ENCODE measurements around the gene GMPR2.

Gene GMPR2

DNA sequence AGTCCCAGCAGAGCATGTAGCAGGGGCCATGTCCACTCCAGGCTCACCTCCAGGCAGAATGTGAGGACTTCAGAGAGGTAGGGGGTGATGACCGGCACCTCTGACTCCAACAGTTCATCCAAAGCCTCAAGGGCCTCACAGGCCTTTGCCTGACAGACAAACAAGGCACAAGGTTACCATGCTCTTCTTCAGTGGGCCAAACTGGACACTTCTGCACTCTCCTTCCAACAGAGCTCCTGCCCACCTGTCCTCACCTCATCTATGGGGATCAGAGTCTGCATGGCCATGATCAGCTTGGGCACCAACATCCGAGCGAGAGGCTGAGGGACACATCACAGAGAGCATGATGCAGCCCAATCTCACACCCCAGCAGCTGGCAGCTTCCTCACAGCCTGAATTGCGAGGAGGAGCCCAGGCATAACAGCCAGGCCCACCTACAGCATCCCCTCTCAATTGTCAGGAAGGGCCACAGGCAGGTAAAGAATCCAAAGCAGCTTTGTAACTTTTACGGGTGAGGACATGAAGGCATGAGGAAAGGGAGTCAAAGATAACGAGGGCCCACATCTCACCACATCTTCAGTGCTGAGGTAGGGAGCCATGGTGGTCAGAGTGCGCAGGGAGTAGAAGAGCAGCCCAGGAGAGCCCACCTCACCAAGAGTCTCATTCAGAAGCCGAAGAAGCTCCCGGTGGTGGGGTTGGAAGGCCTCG is 45.7 kb upstream of the GMPR2 start:
- Histone ChIP-seq H3K36me3 (replicated peaks) (peaks cover 51% of the 10 kb centered on the region), H3K27me3 (replicated peaks) (no peaks in the 10 kb centered on the region), H3K4me3 (ENCODE audit: low read depth, low read length) (no peak overlapping the region), H3K27ac (no peak overlapping the region)
- in situ Hi-C loops (cut with HindIII; ENCODE audit: low pct_ligation_motif_present, low sequenced_read_pairs): no loop called here
- no peak for DNase-seq
- TF ChIP-seq, protein P1, sequence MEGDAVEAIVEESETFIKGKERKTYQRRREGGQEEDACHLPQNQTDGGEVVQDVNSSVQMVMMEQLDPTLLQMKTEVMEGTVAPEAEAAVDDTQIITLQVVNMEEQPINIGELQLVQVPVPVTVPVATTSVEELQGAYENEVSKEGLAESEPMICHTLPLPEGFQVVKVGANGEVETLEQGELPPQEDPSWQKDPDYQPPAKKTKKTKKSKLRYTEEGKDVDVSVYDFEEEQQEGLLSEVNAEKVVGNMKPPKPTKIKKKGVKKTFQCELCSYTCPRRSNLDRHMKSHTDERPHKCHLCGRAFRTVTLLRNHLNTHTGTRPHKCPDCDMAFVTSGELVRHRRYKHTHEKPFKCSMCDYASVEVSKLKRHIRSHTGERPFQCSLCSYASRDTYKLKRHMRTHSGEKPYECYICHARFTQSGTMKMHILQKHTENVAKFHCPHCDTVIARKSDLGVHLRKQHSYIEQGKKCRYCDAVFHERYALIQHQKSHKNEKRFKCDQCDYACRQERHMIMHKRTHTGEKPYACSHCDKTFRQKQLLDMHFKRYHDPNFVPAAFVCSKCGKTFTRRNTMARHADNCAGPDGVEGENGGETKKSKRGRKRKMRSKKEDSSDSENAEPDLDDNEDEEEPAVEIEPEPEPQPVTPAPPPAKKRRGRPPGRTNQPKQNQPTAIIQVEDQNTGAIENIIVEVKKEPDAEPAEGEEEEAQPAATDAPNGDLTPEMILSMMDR (IDR thresholded peaks at IDR 0.05; ENCODE audit: low read depth, low read length, missing control alignments): no peak

DNA sequence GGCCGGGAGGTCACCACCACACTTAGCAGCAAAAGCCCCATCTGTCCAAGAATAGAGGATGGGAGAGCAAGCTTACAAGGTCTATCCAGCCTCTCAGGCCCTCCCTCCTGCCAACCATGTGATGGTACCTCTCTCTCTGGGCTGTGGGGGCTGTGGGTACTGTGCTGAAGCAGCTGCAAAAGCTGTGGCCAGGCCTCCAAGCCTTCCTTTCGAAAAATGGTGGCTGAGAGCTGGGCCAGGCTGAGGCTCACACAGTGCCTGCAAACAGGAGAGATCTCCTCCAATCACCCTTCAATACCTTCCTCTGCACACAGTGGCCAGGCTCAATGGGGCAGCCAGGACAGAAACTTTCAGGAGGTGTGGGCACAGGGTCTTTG is 45.2 kb upstream of the GMPR2 start:
- in situ Hi-C loops (cut with HindIII; ENCODE audit: low pct_ligation_motif_present, low sequenced_read_pairs): no loop called here
- H3K27ac ChIP-seq: no peak overlapping the region
- H3K27me3 ChIP-seq (replicated peaks): no peaks in the 10 kb centered on the region
- peaks cover 51% of the 10 kb centered on the region for H3K36me3 ChIP-seq (replicated peaks)
- no peak for DNase-seq
- TF ChIP-seq, protein P1 (IDR thresholded peaks at IDR 0.05; ENCODE audit: low read depth, low read length, missing control alignments): no peak
- peak overlapping the region; percentile 86 for H3K4me3 ChIP-seq (ENCODE audit: low read depth, low read length)

DNA sequence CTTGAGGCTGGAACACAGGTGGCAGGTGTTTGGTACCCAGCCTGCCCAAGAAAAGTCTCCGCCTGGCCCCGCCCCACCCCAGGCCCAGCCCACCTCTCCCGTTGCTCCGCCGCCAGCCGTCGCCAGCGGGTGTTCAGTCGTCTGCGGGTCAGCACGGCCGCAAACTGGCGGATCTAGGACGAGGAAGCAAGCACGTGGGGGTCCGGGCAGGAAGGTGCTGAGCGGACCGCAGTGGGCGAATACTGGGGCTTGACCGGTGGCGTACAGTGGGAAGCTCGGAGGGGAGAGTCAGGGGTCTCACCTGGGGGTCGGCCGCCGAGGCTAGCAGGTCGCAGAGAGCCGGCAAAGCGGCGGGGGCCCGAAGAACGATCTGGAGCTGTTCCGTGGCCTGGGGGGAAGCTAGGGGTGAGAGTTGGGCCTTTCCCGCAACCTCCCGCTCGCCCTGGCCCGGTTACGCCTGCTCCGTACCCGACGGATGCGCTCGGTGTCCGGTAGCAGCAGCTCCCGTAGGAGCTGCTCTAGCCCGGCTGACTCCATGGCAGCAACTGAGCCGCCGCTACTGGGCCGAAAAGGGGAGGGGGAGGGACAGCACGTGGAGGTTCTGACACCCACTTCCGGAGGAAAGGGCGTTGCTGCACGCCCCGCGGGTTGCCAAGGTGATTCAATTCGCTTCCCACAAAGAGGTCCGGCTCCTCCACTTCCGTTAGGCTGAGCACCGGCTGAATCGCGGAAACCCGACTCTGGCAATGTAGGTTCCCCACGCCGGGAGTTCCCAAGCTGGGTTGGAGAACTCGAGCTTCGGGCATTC is 44.3 kb upstream of the GMPR2 start, which contains the start of gene IPO4:
IPO4 (minus strand) TSS at position 566 of the 808 bp plus-strand sequence; CDS start at position 537, 29 bp downstream.
- in situ Hi-C loops (cut with HindIII; ENCODE audit: low pct_ligation_motif_present, low sequenced_read_pairs): no loop called here
- H3K36me3 ChIP-seq (replicated peaks): peaks cover 50% of the 10 kb centered on the region
- peak; percentile 95 for DNase-seq

DNA sequence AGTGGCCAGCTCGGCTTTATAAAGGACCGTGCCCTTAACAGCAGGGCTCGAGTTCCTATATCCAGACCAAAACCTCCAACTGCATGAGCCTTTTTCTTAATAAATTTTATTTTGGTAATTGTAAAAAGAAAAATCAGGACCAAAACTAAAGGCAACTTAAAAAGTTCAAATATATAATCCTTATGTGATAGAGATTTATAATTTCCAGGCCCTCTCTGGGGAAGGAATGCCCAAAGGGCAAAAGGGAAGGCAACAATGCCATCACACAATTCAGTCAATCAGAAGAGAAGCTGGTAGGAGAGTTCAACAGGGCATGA is 43.7 kb upstream of the GMPR2 start:
- TF ChIP-seq, protein P1 (IDR thresholded peaks at IDR 0.05; ENCODE audit: low read depth, low read length, missing control alignments): no peak

More for the DNA sequence above, 44.3 kb upstream of the GMPR2 start, which contains the start of gene IPO4:
- Histone ChIP-seq H3K27me3 (replicated peaks) (no peaks in the 10 kb centered on the region), H3K27ac (peak within 1 kb of the TSS; percentile 19), H3K4me3 (ENCODE audit: low read depth, low read length) (peak within 1 kb of the TSS; percentile 86)
- TF ChIP-seq, protein P1 (IDR thresholded peaks at IDR 0.05; ENCODE audit: low read depth, low read length, missing control alignments): no peak

DNA sequence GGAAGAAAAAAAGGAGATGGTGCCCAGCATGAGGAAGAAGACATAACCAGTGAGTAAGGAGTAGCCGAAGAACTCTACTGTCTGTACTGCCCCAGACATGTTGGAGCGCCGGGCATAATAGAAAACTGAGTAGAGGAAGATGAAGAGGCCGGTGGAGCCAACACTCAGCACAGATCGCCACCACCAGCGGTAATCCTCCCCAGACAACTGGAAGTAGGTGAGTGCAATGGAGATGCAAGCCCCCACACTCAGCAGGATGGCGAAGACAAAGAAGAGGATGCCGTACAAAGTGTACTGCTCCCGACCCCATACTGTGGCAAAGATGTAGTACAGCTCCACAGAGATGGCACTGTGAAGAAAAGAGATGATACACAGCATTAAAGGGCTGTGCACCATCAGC is 43.3 kb upstream of the GMPR2 start:
- no peak for DNase-seq
- in situ Hi-C loops (cut with HindIII; ENCODE audit: low pct_ligation_motif_present, low sequenced_read_pairs): no loop called here
- Histone ChIP-seq H3K36me3 (replicated peaks) (peaks cover 46% of the 10 kb centered on the region), H3K27me3 (replicated peaks) (no peaks in the 10 kb centered on the region), H3K27ac (no peak overlapping the region), H3K4me3 (ENCODE audit: low read depth, low read length) (no peak overlapping the region)
- TF ChIP-seq, protein P1 (IDR thresholded peaks at IDR 0.05; ENCODE audit: low read depth, low read length, missing control alignments): no peak

More for the DNA sequence above, 43.7 kb upstream of the GMPR2 start:
- in situ Hi-C loops (cut with HindIII; ENCODE audit: low pct_ligation_motif_present, low sequenced_read_pairs): no loop called here
- Histone ChIP-seq H3K36me3 (replicated peaks) (peaks cover 49% of the 10 kb centered on the region), H3K27ac (no peak overlapping the region), H3K27me3 (replicated peaks) (no peaks in the 10 kb centered on the region), H3K4me3 (ENCODE audit: low read depth, low read length) (peak overlapping the region; percentile 27)
- DNase-seq: no peak
